Heart left ventricle (tissue), 13 donors: ENCODE data around the gene HPN.

Source experiments
- POLR2A ChIP-seq, 2 donors: fragments of 450-650 bp; IDR thresholded peaks; one replicate each; pipeline ENCODE4 v1.6.1; 2017; ENCODE audit warnings: antibody characterized with exemption in 2 of 2, mild to moderate bottlenecking in 2 of 2, moderate library complexity in 2 of 2
- TF ChIP-seq, protein P1 (sequence below), 12 donors: fragments of 200-600 bp; sonication (generic) in 4 of 12; IDR thresholded peaks; one replicate each; pipeline versions ENCODE4 v1.5.0 to v1.8.0; 2018 to 2022; ENCODE audit warnings: antibody characterized with exemption in 12 of 12, mild to moderate bottlenecking in 5 of 12
- donor health status: ischemic (EF 13 %, LVEDD 7.1; RV severe dilation, severe dysfunction).
- donor health status: DM: no; HTN: yes; CAD: no.
- donor health status: DM: no; HTN: no; CAD: no.
- donor health status: ischemic (EF 25% LVEDD 6.9; RV normal size, moderate dysfunction).
- donor health status: ischemic (EF 25% LVEDD 5.7; RV mildly dilated, moderate dysfunction).
- donor health status: ischemic (EF 35%, LVEDD 5.7; RV mildly dilated, moderate dysfunction).
- donor health status: nonischemic (EF 11% LVEDD 7.7; RV severe dilation, severe dysfunction).
- donor health status: DM: yes; HTN: yes; CAD: no.
- donor health status: PGD.
- donor health status: ischemic (EF 29% LVEDD 5.4; RV normal size, mild dysfunction).
- donor health status: nonischemic (EF 23%, LVEDD 6.1; RV moderate dilation, normal function).

DNA sequence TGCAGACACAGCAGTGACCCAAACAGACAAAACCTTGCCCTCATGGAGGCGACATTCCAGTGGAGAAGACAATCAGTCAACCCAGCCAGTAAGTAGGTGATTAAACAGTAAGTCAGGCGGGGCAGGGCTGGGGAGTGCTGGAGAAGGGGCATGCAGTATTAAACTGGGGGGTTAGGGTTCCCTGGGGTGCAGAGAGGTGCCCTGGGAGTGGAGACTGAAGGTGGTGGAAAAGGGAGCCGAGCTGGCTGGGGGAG lies 42.9 kb downstream of the HPN start:
- TF ChIP-seq, protein P1, sequence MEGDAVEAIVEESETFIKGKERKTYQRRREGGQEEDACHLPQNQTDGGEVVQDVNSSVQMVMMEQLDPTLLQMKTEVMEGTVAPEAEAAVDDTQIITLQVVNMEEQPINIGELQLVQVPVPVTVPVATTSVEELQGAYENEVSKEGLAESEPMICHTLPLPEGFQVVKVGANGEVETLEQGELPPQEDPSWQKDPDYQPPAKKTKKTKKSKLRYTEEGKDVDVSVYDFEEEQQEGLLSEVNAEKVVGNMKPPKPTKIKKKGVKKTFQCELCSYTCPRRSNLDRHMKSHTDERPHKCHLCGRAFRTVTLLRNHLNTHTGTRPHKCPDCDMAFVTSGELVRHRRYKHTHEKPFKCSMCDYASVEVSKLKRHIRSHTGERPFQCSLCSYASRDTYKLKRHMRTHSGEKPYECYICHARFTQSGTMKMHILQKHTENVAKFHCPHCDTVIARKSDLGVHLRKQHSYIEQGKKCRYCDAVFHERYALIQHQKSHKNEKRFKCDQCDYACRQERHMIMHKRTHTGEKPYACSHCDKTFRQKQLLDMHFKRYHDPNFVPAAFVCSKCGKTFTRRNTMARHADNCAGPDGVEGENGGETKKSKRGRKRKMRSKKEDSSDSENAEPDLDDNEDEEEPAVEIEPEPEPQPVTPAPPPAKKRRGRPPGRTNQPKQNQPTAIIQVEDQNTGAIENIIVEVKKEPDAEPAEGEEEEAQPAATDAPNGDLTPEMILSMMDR (IDR thresholded peaks at IDR 0.05) = no peak
- no peak for TF ChIP-seq POLR2A (IDR thresholded peaks at IDR 0.05)
